G401.6 (cell line): ENCODE results near the gene WDR90.

ENCODE experiments used
- FAIRE-seq: peaks from 2 replicates; lab custom pipeline; 2012; peaks lifted over from hg19 to GRCh38; lab: Jason Lieb, UNC

The WDR90 gene

DNA sequence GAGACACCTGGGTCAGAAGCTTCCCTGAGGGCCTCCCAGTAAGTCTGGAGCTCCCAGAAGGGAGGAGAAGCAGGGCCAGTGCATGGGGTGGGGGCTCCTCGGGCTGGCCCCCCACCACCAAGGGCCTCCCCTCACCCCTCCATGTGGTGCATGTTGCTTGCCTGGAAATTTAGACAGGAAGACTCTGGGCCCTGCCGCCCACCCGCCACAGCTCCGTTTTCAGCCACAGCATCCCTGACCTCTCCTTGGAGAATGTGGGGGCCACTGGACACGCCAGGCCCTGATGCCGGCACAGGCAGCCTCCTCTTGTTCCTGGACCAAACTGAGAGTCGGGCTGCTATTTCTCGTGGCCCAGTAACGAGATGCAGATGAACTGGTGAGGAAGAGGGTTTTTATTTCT is 10.3 kb upstream of the WDR90 start:
- no peak for FAIRE-seq

DNA sequence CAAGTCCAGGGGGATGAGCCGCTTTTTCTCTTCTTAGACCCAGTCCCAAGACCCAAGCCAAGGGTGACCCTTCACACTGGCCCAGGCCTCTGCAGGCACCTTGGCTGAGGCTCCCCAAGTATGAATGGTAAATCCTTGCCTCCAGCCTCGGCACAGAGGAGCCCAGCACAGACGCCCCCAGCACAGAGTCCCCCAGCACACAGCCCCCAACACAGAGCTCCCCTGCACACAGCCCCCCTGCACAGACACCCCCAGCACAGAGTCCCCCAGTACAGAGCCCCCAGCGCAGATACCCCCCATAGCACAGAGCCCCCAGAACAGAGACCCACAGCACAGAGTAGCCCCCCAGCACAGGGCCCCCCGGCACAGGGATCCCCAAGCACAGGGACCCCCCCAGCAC is 8.6 kb upstream of the WDR90 start:
- no peak for FAIRE-seq

DNA sequence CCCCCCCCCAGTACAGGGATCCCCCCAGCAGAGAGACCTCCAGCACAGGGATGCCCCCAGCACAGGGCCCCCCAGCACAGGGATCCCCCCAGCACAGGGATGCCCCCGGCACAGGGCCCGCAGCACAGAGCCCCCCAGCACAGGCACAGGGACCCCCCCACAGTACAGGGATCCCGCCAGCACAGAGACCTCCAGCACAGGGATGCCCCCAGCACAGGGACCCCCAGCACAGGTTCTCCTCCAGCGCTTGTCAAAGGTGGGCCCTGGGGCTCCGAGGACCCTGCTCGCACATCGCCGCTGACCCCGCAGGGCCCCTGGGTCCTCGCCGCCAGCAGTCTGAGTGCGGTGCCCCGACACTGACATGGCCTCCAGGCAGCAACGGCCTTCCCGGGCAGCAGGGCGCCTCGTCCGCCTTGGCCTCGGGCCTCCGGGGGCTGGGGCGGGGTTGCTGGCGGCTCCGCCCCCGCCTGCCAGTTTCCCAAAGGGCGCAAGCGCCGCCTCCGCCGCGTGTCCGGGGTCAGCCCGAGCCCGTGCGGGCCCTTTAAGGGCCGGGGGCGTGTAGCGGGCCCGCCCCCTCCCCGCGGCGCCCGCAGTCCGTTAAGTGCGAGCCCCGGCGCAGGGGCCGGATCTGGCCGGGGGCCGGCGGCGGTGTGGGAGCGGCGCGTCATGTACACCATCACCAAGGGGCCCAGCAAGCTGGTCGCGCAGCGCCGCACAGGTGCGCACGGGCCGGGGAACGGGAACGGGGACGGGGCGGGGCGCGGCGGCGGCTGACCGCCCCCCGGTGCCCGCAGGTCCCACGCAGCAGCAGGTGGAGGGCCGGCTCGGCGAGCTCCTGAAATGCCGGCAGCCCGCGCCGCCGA is 7.6 kb upstream of the WDR90 start, which contains the start of gene MCRIP2:
Gene MCRIP2 (plus strand): TSS at position 503 of the 863 bp plus-strand sequence. CDS start 164 bp downstream, at position 667.
- no peak for FAIRE-seq

DNA sequence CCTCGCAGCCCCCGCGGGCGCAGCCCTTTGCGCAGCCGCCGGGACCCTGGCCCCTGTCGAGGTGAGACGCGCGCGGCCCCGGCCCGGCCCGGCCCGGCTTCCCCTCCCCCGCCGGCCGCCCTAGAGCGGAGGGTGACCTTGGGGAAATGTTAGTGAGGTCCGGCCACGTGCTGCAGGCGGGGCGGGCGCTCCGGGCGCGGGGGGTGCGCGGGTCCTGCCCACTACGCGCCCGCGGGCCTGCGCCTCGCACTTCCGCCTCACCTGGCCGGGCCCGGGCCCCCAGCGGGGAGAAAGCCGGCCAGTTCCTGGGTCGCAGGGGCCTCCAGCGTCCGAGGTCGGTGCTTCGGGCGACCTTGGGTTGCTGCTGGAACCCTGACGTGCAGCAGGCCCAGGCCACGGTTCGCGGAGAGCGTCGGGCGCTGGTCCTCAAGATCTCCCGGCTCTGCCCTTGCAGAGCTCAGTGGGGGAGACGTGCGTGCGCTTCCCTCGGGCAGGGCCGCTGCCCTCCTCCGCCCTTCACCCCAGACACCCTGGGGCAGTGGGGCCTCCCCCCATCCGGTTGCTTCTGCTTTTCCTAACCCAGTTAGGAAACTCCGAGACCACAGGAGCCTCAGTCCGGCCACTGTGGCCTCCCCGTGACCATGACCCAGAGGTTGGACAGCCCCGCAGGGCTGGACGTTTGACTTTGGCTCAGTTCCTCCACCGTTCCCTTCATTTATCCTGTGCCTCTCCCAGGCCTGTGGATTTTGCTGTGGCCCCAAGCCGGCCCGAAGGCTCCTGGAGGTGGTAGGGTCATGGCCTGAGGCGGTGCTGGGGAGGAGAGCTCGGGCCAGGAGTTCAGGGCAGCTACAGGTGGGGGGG is 6.7 kb upstream of the WDR90 start:
- FAIRE-seq = no peak

DNA sequence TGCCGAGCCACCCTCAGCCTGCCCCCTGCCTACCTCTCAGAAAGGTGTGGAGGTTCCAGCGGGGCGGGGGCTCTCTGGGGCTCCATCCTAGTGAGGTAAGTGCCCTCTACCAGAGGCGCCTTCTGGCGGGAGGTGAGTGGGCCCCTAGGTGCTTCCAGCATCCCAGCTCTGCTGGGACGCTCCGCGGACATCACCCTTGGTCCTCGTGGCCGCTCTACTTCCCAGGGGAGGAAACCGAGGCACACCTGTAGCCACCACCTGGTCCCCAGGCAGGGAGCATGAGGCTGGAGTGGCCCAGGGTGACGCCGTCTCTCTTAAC is 6.2 kb upstream of the WDR90 start:
- no peak for FAIRE-seq

GRCh38 chr16:644556-644955 is 4.6 kb upstream of the WDR90 start:
- no peak for FAIRE-seq

DNA sequence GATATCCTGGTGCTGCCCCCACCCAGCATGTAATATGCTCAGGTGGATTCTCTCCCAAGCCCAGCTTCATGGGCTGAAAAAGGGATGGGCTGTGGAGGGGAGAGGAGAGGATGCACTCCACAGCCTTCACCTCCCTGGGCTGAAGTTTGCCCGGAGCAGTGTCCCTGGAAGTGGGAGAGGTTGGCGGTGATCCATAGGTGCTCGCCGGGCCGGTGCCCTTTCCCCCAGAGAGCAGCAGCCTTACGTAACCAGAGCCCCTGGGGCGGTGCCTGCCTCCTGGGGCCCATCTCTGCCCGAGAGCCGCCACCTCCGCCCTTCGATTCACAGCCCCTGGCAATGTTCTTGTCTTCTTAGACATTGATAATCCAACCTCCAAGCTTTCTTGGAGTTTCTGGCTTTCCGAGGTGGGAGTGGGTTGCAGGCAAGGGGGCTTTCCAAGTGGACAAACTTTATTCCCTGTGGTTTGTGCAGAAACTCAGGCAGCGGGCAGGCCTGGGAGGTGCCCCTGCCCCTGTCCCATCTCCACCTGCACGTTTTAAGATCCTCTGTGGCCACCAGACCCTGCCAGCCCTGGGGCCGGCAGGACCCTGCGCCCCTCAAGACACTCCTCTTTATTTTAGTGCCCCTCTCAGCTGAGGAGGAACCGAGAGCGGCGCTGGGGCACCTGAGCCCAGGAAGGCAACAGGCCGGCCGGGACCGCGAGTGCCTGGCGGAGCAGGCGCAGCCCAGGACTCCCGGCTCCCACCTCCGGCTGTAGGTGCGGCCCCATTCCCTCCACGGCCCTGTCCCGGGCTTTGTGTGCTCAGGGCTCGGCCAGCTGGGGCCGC is 3.1 kb upstream of the WDR90 start:
- FAIRE-seq = no peak

GRCh38 chr16:646679-647172 is 2.4 kb upstream of the WDR90 start:
- no peak for FAIRE-seq

DNA sequence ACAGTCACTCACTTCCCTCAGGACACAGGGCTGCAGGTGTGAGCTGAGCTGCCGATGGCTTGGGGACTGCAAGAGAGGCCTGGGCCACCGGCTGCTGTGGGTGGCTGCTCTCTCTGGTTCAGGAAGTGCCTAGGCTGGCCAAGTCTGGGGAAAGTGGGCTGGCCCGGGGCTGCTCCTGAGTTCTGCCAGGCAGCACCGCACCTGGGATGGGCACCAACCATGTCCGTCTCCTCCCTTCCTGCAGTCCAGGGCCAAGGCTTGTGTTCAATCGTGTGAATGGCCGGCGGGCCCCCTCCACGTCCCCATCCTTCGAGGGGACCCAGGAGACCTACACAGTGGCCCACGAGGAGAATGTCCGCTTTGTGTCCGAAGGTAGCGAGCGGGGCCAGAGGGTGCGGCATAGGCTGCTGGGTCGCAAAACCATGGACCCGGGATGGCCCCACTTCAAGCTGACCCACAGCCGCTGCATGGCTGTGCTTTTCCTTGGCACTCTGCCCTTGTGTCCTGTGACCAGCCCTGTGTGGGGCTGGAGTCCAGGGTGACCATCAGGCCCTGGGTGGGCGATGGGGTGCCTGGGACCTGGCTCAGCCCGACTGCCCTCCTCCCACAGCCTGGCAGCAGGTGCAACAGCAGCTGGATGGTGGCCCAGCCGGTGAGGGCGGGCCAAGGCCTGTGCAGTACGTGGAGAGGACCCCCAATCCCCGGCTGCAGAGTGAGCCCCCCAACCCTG is 1.8 kb upstream of the WDR90 start:
- FAIRE-seq = no peak

GRCh38 chr16:648071-648780 is 939 bp upstream of the WDR90 start:
- no peak for FAIRE-seq

GRCh38 chr16:649631-650030 is 466 bp downstream of the WDR90 start:
- no peak for FAIRE-seq

DNA sequence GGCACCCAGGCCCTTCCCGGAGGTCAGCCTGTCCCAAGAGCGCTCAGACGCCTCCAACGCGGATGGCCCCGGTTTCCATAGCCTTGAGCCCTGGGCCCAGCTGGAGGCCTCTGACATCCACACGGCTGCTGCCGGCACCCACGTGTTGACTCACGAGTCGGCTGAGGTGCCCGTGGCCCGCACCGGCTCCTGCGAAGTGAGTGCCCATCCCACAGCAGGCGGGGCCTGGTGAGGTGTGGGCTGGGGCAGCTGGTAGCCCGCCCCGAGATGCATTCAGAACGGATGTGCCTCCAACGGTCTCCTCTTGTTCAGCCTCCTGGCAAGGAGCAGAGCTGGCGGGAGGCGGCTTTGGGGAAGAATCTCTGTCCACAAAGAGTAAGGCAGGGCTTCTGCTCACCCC is 2.7 kb downstream of the WDR90 start:
- FAIRE-seq = no peak

DNA sequence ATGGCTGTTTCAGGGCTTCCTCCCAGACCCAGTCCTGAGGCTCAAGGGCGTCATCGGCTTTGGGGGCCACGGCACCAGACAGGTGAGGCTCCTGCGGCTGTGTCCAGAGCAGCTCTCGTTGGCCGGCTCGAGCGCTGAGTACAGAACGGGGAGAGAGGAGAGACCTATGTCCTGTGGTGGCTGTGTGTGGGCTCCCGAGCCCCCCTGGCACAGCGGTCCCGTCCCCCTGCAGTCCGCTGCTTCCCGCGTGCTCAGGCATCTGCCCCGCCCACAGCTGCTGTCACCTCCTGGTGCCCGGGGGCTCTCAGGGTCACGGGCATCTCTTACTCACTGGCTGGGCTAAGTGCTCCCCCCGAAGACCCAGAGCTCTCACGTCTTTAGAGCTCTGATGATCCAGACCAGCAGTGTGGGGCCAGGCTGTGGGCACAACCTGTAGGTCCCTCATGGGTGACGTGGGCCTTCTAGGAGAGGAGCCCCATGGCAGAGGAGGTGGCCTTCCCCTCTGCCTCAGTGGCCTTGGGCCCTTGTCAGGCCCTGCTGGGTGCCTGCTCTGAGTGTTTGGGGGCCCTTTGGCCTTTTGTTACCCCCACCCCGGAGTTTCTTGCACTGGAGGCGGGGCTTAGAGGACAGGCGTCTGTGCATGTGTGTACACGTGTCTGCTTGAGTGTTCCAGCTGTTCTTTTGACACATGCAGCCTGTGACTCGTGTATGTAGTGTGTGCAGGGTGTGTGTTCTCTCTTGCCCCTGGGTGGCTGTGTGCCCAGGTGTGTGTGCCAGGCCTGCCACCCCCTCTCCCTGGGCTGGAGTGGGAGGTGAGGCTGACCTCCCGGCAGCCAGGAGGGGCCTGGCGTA is 3.5 kb downstream of the WDR90 start:
- no peak for FAIRE-seq

DNA sequence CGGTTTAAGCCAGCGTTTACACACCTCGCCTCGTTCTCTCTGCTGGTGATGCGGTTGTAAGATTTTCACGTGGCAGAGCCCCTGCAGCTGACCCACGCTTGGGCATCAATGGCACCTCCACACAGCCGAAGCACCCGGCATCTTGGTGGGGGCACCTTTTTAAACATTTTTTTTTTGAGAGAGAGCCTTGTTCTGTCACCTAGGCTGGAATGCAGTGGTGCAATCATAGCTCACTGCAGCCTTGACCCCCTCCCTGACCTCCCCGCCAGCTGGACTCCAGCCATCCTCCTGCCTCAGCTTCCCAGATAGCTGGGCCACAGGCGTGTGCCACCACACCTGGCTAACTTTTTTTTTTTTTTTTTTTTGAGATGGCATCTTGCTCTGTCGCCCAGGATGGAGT is 4.9 kb downstream of the WDR90 start:
- no peak for FAIRE-seq

DNA sequence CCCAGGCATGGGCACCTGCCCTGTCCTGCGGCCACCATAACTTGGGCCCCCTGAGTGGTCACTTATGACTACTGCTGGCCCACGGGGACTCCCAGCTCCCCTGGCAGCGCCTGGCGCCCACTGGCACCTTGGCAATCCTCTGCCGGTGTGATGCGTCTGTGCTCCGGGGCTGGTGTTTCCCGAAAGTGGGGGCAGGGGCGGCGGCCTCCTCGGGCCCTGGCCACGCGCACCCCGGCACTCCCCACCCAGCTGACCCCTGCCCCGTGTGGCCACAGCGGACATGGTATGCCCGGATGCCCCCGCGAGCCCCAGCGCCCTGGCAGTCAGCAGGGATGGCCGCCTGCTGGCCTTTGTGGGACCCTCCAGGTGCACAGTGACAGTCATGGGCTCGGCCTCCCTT is 8.3 kb downstream of the WDR90 start:
- FAIRE-seq = no peak

DNA sequence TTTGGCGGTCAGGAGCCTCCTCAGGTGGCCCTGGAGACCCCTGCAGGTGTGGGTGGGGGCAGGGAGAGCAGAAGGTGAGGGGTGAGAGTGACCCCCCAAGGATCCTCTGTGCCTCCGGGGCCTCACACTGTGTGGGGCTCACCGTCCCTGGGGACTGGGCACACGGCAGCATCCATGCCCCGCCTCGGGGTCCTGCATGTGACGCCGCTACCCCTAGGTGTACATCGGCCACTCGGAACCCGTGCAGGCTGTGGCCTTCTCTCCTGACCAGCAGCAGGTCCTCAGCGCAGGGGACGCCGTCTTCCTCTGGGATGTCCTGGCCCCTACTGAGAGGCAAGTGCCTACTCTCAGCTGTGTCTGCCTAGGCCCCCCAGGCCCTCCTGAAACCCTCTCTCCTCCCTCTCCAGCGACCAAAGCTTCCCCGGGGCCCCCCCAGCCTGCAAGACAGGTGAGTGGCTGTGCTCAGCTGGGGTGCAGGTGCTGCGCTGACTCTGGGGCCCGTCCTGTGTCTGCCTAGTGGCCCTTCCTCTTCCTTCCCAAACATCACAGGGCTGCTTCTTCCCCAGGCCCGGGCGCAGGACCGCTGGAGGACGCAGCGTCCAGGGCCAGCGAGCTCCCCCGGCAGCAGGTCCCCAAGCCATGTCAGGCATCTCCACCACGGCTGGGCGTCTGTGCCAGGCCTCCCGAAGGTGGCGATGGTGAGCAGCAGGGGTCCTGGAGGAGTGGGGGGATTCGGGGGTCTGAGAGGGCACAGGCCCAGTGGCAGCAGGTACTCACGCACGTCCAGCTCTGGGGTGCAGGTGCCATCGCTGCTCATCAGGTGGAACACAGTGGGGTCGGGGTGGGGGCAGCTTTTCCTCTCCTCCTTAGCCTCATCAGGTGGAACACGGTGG is 9.8 kb downstream of the WDR90 start:
- FAIRE-seq = no peak

- no peak for FAIRE-seq
These were observed 10.5 kb downstream of the WDR90 start for GRCh38 chr16:659618-660017.

DNA sequence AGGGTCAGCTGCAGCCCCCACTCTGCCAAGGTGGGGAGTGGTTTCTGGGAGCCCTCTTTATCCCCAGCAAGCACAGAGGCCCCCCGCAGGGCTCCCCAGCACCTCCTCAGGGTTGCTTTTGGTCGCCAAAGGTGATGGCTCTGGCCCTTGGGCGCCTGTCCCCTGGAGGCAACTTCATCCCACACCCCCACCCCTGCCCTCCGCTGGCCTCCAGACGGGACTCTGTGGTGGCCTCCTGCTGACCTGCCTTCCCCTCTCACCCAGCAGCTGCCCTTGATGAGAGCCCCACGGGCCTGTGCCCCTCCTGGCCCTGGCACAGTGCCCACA is 10.9 kb downstream of the WDR90 start:
- no peak for FAIRE-seq

GRCh38 chr16:660459-661183 is 11.5 kb downstream of the WDR90 start:
- no peak for FAIRE-seq
